DOHH2 (cell line): ENCODE data around the gene EMSY.

Source experiments
- H3F3A ChIP-seq: fragments of 200-600 bp; sonication (generic), shearing (Covaris generic); 2 replicates; pipeline ENCODE4 v1.6.0; 2016; ENCODE audit warnings: antibody characterized with exemption, mild to moderate bottlenecking; ENCODE audit not compliant: control insufficient read depth, insufficient read depth
- H3K27ac ChIP-seq: fragments of 200-600 bp; sonication (generic); 2 replicates; pipeline ENCODE4 v1.5.1; 2014; ENCODE audit warnings: low read depth, mild to moderate bottlenecking, low read length, moderate library complexity
- H3K27me3 ChIP-seq: fragments of 200-600 bp; sonication (generic); 2 replicates; pipeline ENCODE4 v1.6.1; 2014; ENCODE audit warnings: mild to moderate bottlenecking, low read length, mixed read lengths; ENCODE audit not compliant: control insufficient read depth
- H3K36me3 ChIP-seq: fragments of 200-600 bp; sonication (generic); 2 replicates; pipeline ENCODE4 v1.6.1; 2014; ENCODE audit warnings: mild to moderate bottlenecking, low read length, moderate library complexity, mixed read lengths; ENCODE audit not compliant: control insufficient read depth
- H3K4me1 ChIP-seq: fragments of 200-600 bp; sonication (generic); 2 replicates; pipeline ENCODE4 v1.6.1; 2014; ENCODE audit warnings: mild to moderate bottlenecking, low read length, mixed read lengths; ENCODE audit not compliant: control insufficient read depth
- H3K4me2 ChIP-seq: fragments of 200-600 bp; sonication (generic); 2 replicates; pipeline ENCODE4 v1.6.0; 2014; ENCODE audit warnings: mild to moderate bottlenecking, low read length, moderate library complexity
- H3K4me3 ChIP-seq: fragments of 200-600 bp; sonication (generic); 2 replicates; pipeline ENCODE4 v1.5.1; 2014; ENCODE audit warnings: mild to moderate bottlenecking, low read length, mixed read lengths
- H3K79me2 ChIP-seq: fragments of 200-600 bp; sonication (generic); 2 replicates; pipeline ENCODE4 v1.6.1; 2014; ENCODE audit warnings: mild to moderate bottlenecking, low read length, mixed read lengths; ENCODE audit not compliant: control insufficient read depth
- H3K9me2 ChIP-seq: fragments of 200-600 bp; sonication (generic); replicated peaks from 2 replicates; pipeline ENCODE4 v1.6.1; 2014; ENCODE audit warnings: mild to moderate bottlenecking, low read length, mixed read lengths; ENCODE audit not compliant: control insufficient read depth
- H3K9me3 ChIP-seq: fragments of 200-600 bp; sonication (generic); 2 replicates; pipeline ENCODE4 v1.6.1; 2014; ENCODE audit warnings: antibody characterized with exemption, low read length, mixed read lengths; ENCODE audit not compliant: control insufficient read depth, insufficient read depth
- H4K20me1 ChIP-seq: fragments of 200-600 bp; sonication (generic); 2 replicates; pipeline ENCODE4 v1.6.0; 2014; ENCODE audit warnings: low read depth, mild to moderate bottlenecking, antibody characterized with exemption, low read length, moderate library complexity; ENCODE audit not compliant: control insufficient read depth, insufficient read depth
- CTCF ChIP-seq: fragments of 200-600 bp; sonication (generic); IDR thresholded peaks from one replicate; pipeline ENCODE4 v1.5.1; 2014; ENCODE audit warnings: antibody characterized with exemption, mild to moderate bottlenecking, low read depth, low read length; ENCODE audit not compliant: poor library complexity, severe bottlenecking
- EZH2phosphoT487 ChIP-seq: fragments of 200-600 bp; sonication (generic); IDR thresholded peaks from 2 replicates; pipeline ENCODE4 v1.6.1; 2017; ENCODE audit warnings: borderline replicate concordance, mild to moderate bottlenecking, antibody characterized with exemption, low read length, moderate library complexity, mixed read lengths

Gene EMSY

GRCh38 chr11:76424379-76424778 lies 20.4 kb upstream of the EMSY start:
- Histone ChIP-seq H3K79me2 (no peaks in the 10 kb centered on the region), H3K4me1 (no peaks in the 10 kb centered on the region), H3K4me2 (no peak overlapping the region), H3K36me3 (no peaks in the 10 kb centered on the region), H3K9me3 (no peaks in the 10 kb centered on the region), H4K20me1 (no peaks in the 10 kb centered on the region), H3F3A (no peaks in the 10 kb centered on the region), H3K9me2 (no peaks in the 10 kb centered on the region), H3K27ac (no peak overlapping the region), H3K4me3 (no peak overlapping the region), H3K27me3 (peaks cover 8% of the 10 kb centered on the region)
- TF ChIP-seq EZH2phosphoT487 (no peak), CTCF (no peak)

GRCh38 chr11:76424891-76425290 lies 19.9 kb upstream of the EMSY start:
- no peaks in the 10 kb centered on the region for H3K9me2 ChIP-seq
- no peaks in the 10 kb centered on the region for H3K79me2 ChIP-seq
- H3K4me3 ChIP-seq: no peak overlapping the region
- H3K36me3 ChIP-seq: no peaks in the 10 kb centered on the region
- no peak overlapping the region for H3K4me2 ChIP-seq
- no peak overlapping the region for H3K27ac ChIP-seq
- TF ChIP-seq EZH2phosphoT487 (no peak), CTCF (no peak)
- no peaks in the 10 kb centered on the region for H4K20me1 ChIP-seq
- H3K27me3 ChIP-seq: peaks cover 8% of the 10 kb centered on the region
- H3K4me1 ChIP-seq: no peaks in the 10 kb centered on the region
- H3F3A ChIP-seq: no peaks in the 10 kb centered on the region
- no peaks in the 10 kb centered on the region for H3K9me3 ChIP-seq

DNA sequence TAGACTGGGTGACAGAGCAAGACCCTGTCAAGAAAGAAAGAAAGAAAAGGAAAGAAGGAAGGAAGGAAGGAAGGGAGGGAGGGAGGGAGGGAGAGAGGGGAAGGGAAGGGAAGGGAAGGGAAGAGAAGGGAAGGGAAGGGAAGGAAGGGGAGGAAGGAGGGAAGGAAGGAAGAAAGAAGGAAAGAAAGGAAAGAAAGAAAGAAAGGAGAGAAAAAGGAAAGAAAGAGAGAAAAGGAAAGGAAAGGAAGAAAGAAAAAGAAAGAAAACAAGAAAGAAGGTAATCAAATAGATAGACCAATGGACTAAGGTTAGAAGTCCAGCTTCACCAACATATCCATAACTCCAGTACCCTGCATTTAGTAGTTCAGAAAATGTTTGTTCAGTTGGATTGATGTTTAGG lies 18.2 kb upstream of the EMSY start:
- Histone ChIP-seq H3K4me1 (no peaks in the 10 kb centered on the region), H3K4me3 (no peak overlapping the region), H4K20me1 (no peaks in the 10 kb centered on the region), H3K27ac (no peak overlapping the region), H3K36me3 (no peaks in the 10 kb centered on the region), H3F3A (no peaks in the 10 kb centered on the region), H3K79me2 (no peaks in the 10 kb centered on the region), H3K9me3 (no peaks in the 10 kb centered on the region), H3K4me2 (no peak overlapping the region), H3K9me2 (no peaks in the 10 kb centered on the region), H3K27me3 (peaks cover 8% of the 10 kb centered on the region)
- no peak for TF ChIP-seq EZH2phosphoT487
- TF ChIP-seq CTCF: no peak

DNA sequence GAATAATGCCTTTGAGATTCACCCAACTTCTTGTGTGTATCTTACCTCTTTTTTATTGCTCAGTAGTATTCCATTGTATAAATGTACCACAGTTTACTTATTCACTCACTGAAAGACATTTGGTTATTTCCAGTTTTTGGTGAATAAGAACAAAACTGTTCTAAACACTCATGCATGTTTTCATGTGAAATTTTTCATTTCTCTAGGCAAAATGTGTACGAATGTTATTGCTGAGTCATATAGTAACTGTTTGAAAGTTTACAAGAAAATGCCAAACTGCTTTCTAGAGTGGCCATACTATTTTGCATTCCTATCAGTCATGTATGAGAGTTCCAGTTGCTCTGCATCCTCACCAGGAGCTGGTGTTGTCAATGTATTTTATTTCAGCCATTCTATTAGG lies 8.8 kb upstream of the EMSY start:
- H3K4me2 ChIP-seq: no peak overlapping the region
- no peaks in the 10 kb centered on the region for H3K4me1 ChIP-seq
- H3K27me3 ChIP-seq: no peaks in the 10 kb centered on the region
- H3K9me2 ChIP-seq: no peaks in the 10 kb centered on the region
- H3K4me3 ChIP-seq: no peak overlapping the region
- no peaks in the 10 kb centered on the region for H3F3A ChIP-seq
- no peaks in the 10 kb centered on the region for H3K36me3 ChIP-seq
- H3K27ac ChIP-seq: no peak overlapping the region
- no peaks in the 10 kb centered on the region for H3K9me3 ChIP-seq
- no peak for TF ChIP-seq CTCF
- TF ChIP-seq EZH2phosphoT487: no peak
- H4K20me1 ChIP-seq: no peaks in the 10 kb centered on the region
- no peaks in the 10 kb centered on the region for H3K79me2 ChIP-seq
